GM12878 (cell line): ENCODE measurements around the gene RBPMS2.

Experiments
- BACH1 ChIP-seq: fragments of 450-650 bp; IDR thresholded peaks from 2 replicates; pipeline ENCODE4 v1.6.1; 2017; ENCODE audit warnings: mild to moderate bottlenecking, borderline replicate concordance
- BMI1 ChIP-seq: fragments of 450-650 bp; IDR thresholded peaks from 2 replicates; pipeline ENCODE4 v1.6.1; 2016; ENCODE audit warnings: mild to moderate bottlenecking, moderate library complexity, borderline replicate concordance
- ELK1 ChIP-seq: IDR thresholded peaks from 2 replicates; pipeline ENCODE4 v1.6.1; 2012; ENCODE audit warnings: low read depth, low read length, improper control_type of control experiment
- SRF ChIP-seq, 2 experiments: IDR thresholded peaks; 2 replicates each; pipeline ENCODE4 v1.6.1; 2011; ENCODE audit warnings: low read depth in 2 of 2, low read length in 2 of 2, mild to moderate bottlenecking in 1 of 2, moderate library complexity in 1 of 2

DNA sequence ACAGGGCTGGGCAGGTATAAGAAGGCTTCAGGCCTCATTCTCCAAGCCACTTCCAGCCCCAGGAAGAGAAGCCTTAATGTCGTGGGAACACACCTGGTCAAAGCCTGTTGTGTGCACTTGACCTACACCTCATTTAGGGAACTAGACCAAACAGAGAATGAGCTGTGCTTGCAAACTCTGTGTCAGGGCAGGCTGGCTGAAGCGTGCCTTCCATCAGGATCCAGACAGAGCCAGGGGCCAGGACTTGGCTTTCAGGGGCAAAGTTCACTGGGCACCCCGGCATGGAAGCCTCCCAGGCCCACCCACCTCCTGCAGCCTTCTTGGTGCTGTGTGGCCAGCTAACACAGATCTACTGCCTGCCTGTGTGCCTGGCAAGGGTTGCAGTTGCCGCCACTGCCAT is 11.5 kb downstream of the RBPMS2 start:
- TF ChIP-seq SRF (IDR thresholded peaks at IDR 0.05; ENCODE audit: low read depth in 2 of 2, low read length in 2 of 2) (no peak), ELK1 (no peak), BACH1 (no peak), BMI1 (no peak)
